Endothelial cell of umbilical vein (primary cell): ENCODE results near the gene ZNF624. TPM values are rescaled to one million over a fixed set of nuclear protein-coding genes. Genes with fewer than 3 reads are reported as not detected.

Experiments used
- BruUV-seq: library from RNA; stranded (reverse); fragments of 400-500 nt; replicated peaks from 2 replicates; lab custom pipeline; 2021; lab: Mats Ljungman, UMichigan
- CTCF ChIA-PET: fragments of 300-600, 350-600 bp; sonication (Branson Sonifier 250); formaldehyde crosslinking; loops from one replicate; lab custom pipeline; 2021; ENCODE audit warnings: antibody characterized with exemption, inconsistent platforms; lab: Charles Lee
- POLR2A ChIA-PET: fragments of 300-600, 350-600 bp; sonication (Branson Sonifier 250); formaldehyde crosslinking; loops from one replicate; lab custom pipeline; 2021; ENCODE audit warnings: antibody characterized with exemption, inconsistent platforms; lab: Charles Lee
- DNase-seq: peaks from one replicate; pipeline ENCODE4 v3.0.0-alpha.2; 2011; ENCODE audit warnings: low read depth, low spot score
- FAIRE-seq: peaks from 2 replicates; lab custom pipeline; 2011; peaks lifted over from hg19 to GRCh38; lab: Jason Lieb, UNC
- H2AFZ ChIP-seq: 2 replicates; pipeline ENCODE4 v1.6.0; 2012; ENCODE audit warnings: low read depth, low read length, control low read depth, inconsistent platforms
- H3K27ac ChIP-seq: 2 replicates; pipeline ENCODE4 v1.5.1; 2011; ENCODE audit warnings: low read depth, mild to moderate bottlenecking, control low read depth, low read length, moderate library complexity; ENCODE audit not compliant: insufficient read depth
- H3K27me3 ChIP-seq, 2 experiments: 2 replicates each; pipeline versions ENCODE4 v1.6.0 to v1.6.1; 2011; ENCODE audit warnings: low read length in 2 of 2, mixed read lengths in 1 of 2; ENCODE audit not compliant: control insufficient read depth in 2 of 2, insufficient read depth in 2 of 2
- H3K36me3 ChIP-seq, 2 experiments: 2 replicates in 1 of 2; 3 replicates in 1 of 2; pipeline ENCODE4 v1.5.1; 2011; ENCODE audit warnings: low read length in 2 of 2, mild to moderate bottlenecking in 1 of 2, moderate library complexity in 1 of 2; ENCODE audit not compliant: control insufficient read depth in 2 of 2, insufficient read depth in 2 of 2; ENCODE audit errors: extremely low read depth in 1 of 2
- H3K4me1 ChIP-seq: 3 replicates; pipeline ENCODE4 v1.5.1; 2011; ENCODE audit warnings: mild to moderate bottlenecking, low read length; ENCODE audit not compliant: control insufficient read depth, insufficient read depth; ENCODE audit errors: extremely low read depth
- H3K4me2 ChIP-seq: 2 replicates; pipeline ENCODE4 v1.6.1; 2011; ENCODE audit warnings: low read length, control low read depth, mixed read lengths; ENCODE audit not compliant: insufficient read depth
- H3K4me3 ChIP-seq, 3 experiments: fragments of 200-600 bp in 1 of 3; sonication (generic), shearing (Covaris generic) in 1 of 3; replicated peaks in 1 of 3; 2 replicates each; pipeline ENCODE4 v1.5.1; 2011 to 2016; ENCODE audit warnings: control low read depth in 3 of 3, low read length in 3 of 3, mild to moderate bottlenecking in 2 of 3, inconsistent platforms in 1 of 3, low read depth in 1 of 3, moderate library complexity in 1 of 3; ENCODE audit not compliant: insufficient read depth in 1 of 3
- H3K79me2 ChIP-seq: 2 replicates; pipeline ENCODE4 v1.6.0; 2012; ENCODE audit warnings: low read length, inconsistent platforms; ENCODE audit not compliant: control insufficient read depth, insufficient read depth
- H3K9ac ChIP-seq: replicated peaks from 2 replicates; pipeline ENCODE3; 2011; ENCODE audit warnings: low read length, control low read depth; ENCODE audit not compliant: insufficient read depth; ENCODE audit errors: extremely low read depth
- H3K9me1 ChIP-seq: replicated peaks from 3 replicates; pipeline ENCODE4 v1.6.0; 2011; ENCODE audit warnings: mild to moderate bottlenecking, low read length; ENCODE audit not compliant: control insufficient read depth, insufficient read depth; ENCODE audit errors: extremely low read depth
- H3K9me3 ChIP-seq: replicated peaks from 2 replicates; pipeline ENCODE4 v1.5.1; 2012; ENCODE audit warnings: low read length, inconsistent platforms; ENCODE audit not compliant: control insufficient read depth, insufficient read depth
- H4K20me1 ChIP-seq: replicated peaks from 2 replicates; pipeline ENCODE3; 2011; ENCODE audit warnings: mild to moderate bottlenecking, low read length; ENCODE audit not compliant: control insufficient read depth, insufficient read depth; ENCODE audit errors: extremely low read depth
- EZH2 ChIP-seq: IDR thresholded peaks from 2 replicates; pipeline ENCODE4 v1.6.1; 2012; ENCODE audit warnings: borderline replicate concordance, low read depth, mild to moderate bottlenecking, moderate library complexity, low read length, inconsistent platforms; ENCODE audit not compliant: severe bottlenecking
- FOS ChIP-seq: IDR thresholded peaks from 2 replicates; pipeline ENCODE4 v1.6.1; 2011; ENCODE audit warnings: mild to moderate bottlenecking, low read length, moderate library complexity, borderline replicate concordance; ENCODE audit not compliant: insufficient read depth
- JUN ChIP-seq: IDR thresholded peaks from 2 replicates; pipeline ENCODE4 v1.6.1; 2011; ENCODE audit warnings: borderline replicate concordance, low read depth; ENCODE audit not compliant: insufficient read length, insufficient read depth
- MYC ChIP-seq: IDR thresholded peaks from one replicate; pipeline ENCODE4 v1.6.1; 2011; ENCODE audit warnings: mild to moderate bottlenecking, low read depth, low read length
- POLR2A ChIP-seq: IDR thresholded peaks from 2 replicates; pipeline ENCODE4 v1.6.1; 2012; ENCODE audit warnings: low read depth, mild to moderate bottlenecking, control low read depth, low read length
- POLR2AphosphoS5 ChIP-seq: IDR thresholded peaks from 2 replicates; pipeline ENCODE4 v1.6.1; 2012; ENCODE audit warnings: low read depth, mild to moderate bottlenecking, control low read depth, low read length, moderate library complexity; ENCODE audit not compliant: insufficient read depth
- dilution Hi-C: fragments of 300-500 bp; cut with MboI; formaldehyde crosslinking; loops from one replicate; pipeline ENCODE4 v1.15.0; 2019; ENCODE audit warnings: low sequenced_read_pairs; ENCODE audit not compliant: extremely low pct_ligation_motif_present
- intact Hi-C: fragments of 100-400 bp; cut with micrococcal nuclease; formaldehyde crosslinking; loops from one replicate; pipeline ENCODE4 v1.10.0; 2022
- polyA plus RNA-seq, 4 experiments: library from polyadenylated mRNA; depleted of rRNA in 3 of 4; stranded (reverse) in 3 of 4; unstranded in 1 of 4; fragments of >200 nt; gene quantifications; 2 replicates each; pipeline versions ENCODE4 v1.2.1 to v1.2.3, GENCODE V29; 2011 to 2012; ENCODE audit warnings: missing spikeins in 1 of 4
- total RNA-seq: library from RNA; stranded (reverse); gene quantifications from 2 replicates; pipeline ENCODE4 v1.2.3, GENCODE V29; 2021
- TF ChIP-seq, protein P1 (sequence below), 2 donors: IDR thresholded peaks; 1 replicate in 1 of 2; 2 replicates in 1 of 2; pipeline ENCODE4 v1.5.1; 2011; ENCODE audit warnings: low read length in 2 of 2, mild to moderate bottlenecking in 2 of 2, moderate library complexity in 2 of 2, control low read depth in 1 of 2, inconsistent platforms in 1 of 2, low read depth in 1 of 2; ENCODE audit not compliant: insufficient read depth in 1 of 2; ENCODE audit errors: extremely low read depth in 1 of 2

ZNF624 gene
- total and polyA plus RNA-seq, 2 donors (not counting 3 experiments of a cell fraction or from before 2014, with no cell fraction given) = 0.77 to 5.7 TPM

DNA sequence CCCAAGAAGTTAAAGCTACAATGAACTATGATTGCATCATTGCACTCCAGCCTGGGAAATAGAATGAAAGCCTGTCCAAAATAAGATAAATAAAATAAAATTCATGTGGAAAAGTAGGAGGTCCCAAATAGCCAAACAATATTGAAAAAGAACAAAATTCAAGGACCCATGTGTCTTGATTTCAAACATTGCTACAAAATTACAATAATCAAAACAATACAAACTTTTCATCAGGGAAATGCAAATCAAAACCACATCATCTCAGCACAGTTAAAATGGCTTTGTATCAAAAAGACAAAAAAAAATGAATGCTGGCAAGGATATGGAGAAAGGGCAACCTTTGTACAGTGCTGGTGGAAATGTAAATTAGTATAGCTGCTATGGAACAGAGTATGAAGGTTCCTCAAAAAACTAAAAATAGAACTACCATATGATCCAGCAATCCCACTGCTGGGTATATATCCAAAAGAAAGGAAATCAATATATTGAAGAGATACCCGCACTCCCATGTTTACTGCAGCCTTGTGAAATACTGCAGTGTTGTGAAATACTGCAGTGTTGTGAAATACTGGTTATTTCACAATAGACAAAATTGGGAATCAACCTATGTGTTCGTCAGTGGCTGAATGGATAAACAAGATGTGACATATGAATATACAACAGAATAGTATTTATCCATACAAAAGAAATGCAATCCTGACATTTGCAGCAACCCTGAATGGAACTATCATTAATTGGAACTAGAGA is 60.1 kb downstream of the ZNF624 start:
- H3K27ac ChIP-seq = no peak overlapping the region
- ChIA-PET POLR2A (no interaction called here), CTCF (interaction anchor here (0.6 to 1.9 kb wide), 2 partner anchors 9 to 10 kb away, joined by 3 to 7 read pairs; no protein-coding TSS in a partner anchor)
- no TSS peak for BruUV-seq
- no peak for FAIRE-seq
- no peaks in the 10 kb centered on the region for H3K79me2 ChIP-seq
- no peak overlapping the region for H3K4me2 ChIP-seq
- peaks cover 2 to 8% of the 10 kb centered on the region in 2 experiments for H3K27me3 ChIP-seq
- H3K4me3 ChIP-seq = no peak overlapping the region
- intact Hi-C loops (no loop called here), dilution Hi-C loops (no loop called here)
- H3K36me3 ChIP-seq = no peaks in the 10 kb centered on the region
- H3K9me3 ChIP-seq = no peaks in the 10 kb centered on the region
- no peaks in the 10 kb centered on the region for H4K20me1 ChIP-seq
- H2AFZ ChIP-seq = no peak overlapping the region
- H3K9me1 ChIP-seq = no peaks in the 10 kb centered on the region
- H3K9ac ChIP-seq = no peak overlapping the region
- TF ChIP-seq POLR2A (no peak), POLR2AphosphoS5 (no peak), MYC (no peak), FOS (no peak), JUN (no peak)
- peaks cover 4% of the 10 kb centered on the region for H3K4me1 ChIP-seq
- DNase-seq = no peak

DNA sequence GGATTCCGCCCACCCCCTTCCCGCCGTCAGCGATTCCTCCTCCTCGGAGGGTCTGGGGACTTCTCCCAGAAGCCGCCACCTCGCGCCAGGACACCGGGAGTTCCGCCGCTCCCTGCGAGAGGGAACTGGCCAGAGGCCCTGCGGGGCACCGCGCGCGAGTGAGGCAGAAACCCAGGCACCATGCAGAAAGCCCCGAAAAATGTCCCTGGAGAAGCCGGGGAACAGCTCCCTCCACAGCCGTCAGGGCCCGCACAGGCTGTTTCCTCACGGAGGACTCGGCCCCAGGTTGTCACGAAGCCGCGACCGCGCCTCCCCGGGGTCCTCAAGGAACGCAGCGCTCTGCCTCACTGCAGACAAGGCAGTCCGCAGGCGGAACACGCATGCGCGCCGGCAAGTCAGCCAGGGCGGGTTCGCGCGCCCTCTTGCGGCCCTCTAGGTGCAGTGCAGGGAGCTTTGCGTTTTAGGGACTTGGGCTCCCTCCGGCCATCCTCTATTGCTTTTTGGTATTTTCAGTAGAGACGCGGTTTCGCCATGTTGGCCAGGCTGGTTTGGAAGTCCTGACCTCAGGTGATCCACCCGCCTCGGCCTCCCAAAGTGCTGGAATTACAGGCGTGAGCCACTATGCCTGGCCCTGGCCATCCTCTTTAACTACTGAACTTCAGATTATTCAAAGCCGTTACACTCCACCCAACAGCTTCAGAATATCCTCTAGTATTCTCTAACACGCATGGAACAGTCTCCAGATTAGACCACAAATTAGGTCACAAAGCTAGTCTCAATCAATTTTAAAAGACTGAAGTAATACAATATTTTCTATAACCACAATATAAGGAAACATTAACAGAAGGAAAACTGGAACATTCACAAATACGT is 64.3 kb downstream of the ZNF624 start:
- peak; percentile 87 for DNase-seq
- intact Hi-C loops = loop anchor here (1.0 kb wide), 2 partner anchors 52 to 136 kb away; no protein-coding TSS in a partner anchor
- Histone ChIP-seq H3K9me1 (no peaks in the 10 kb centered on the region), H3K27ac (no peak overlapping the region), H3K9me3 (no peaks in the 10 kb centered on the region), H3K79me2 (no peaks in the 10 kb centered on the region), H3K36me3 (no peaks in the 10 kb centered on the region), H3K27me3 (peaks cover 23 to 31% of the 10 kb centered on the region in 2 experiments), H3K9ac (peak overlapping the region; percentile 24), H3K4me1 (peaks cover 4% of the 10 kb centered on the region), H4K20me1 (no peaks in the 10 kb centered on the region), H3K4me2 (peak overlapping the region; percentile 81), H2AFZ (peak overlapping the region; percentile 93), H3K4me3 (peak overlapping the region; percentile 34 to 50 (median 35))
- CTCF ChIA-PET = interaction anchor here (0.6 to 2.2 kb wide), 31 partner anchors 9 to 402 kb away, joined by 3 to 20 read pairs (median 4); partner anchors contain the start of gene ZNF287
- FAIRE-seq = peak; percentile 83
- TF ChIP-seq MYC = no peak
- no peak for TF ChIP-seq POLR2A
- no peak for TF ChIP-seq EZH2
- TF ChIP-seq JUN = no peak
- TF ChIP-seq POLR2AphosphoS5 = no peak
- no peak for TF ChIP-seq FOS
- TF ChIP-seq, protein P1, sequence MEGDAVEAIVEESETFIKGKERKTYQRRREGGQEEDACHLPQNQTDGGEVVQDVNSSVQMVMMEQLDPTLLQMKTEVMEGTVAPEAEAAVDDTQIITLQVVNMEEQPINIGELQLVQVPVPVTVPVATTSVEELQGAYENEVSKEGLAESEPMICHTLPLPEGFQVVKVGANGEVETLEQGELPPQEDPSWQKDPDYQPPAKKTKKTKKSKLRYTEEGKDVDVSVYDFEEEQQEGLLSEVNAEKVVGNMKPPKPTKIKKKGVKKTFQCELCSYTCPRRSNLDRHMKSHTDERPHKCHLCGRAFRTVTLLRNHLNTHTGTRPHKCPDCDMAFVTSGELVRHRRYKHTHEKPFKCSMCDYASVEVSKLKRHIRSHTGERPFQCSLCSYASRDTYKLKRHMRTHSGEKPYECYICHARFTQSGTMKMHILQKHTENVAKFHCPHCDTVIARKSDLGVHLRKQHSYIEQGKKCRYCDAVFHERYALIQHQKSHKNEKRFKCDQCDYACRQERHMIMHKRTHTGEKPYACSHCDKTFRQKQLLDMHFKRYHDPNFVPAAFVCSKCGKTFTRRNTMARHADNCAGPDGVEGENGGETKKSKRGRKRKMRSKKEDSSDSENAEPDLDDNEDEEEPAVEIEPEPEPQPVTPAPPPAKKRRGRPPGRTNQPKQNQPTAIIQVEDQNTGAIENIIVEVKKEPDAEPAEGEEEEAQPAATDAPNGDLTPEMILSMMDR (IDR thresholded peaks at IDR 0.05; ENCODE audit: extremely low read depth in 1 of 2, insufficient read depth in 1 of 2, low read depth in 1 of 2, low read length in 2 of 2) = peak; percentile 96 to 100
- no TSS peak for BruUV-seq
- POLR2A ChIA-PET = no interaction called here
- dilution Hi-C loops = no loop called here
